Activated naive CD8-positive, alpha-beta T cell (primary cell): Measurements from ENCODE around the gene KMT2E.
"Not testable (repeated sequence)": the region's sequence is repeated elsewhere in the genome, so short reads cannot be mapped to it uniquely, and the experiment has no call there.

ENCODE experiments used
- H3K27ac Mint-ChIP-seq: one replicate; pipeline ENCODE4 v1.8.0; 2021; ENCODE audit warnings: mixed read lengths
- H3K27me3 Mint-ChIP-seq: one replicate; pipeline ENCODE4 v1.8.0; 2021; ENCODE audit warnings: mixed read lengths
- H3K36me3 Mint-ChIP-seq: one replicate; pipeline ENCODE4 v1.8.0; 2021; ENCODE audit warnings: mixed read lengths
- H3K4me1 Mint-ChIP-seq: one replicate; pipeline ENCODE4 v1.8.0; 2021; ENCODE audit warnings: low read depth, mixed read lengths
- H3K4me3 Mint-ChIP-seq: one replicate; pipeline ENCODE4 v1.8.0; 2021; ENCODE audit warnings: mild to moderate bottlenecking, mixed read lengths
- H3K9me3 Mint-ChIP-seq: one replicate; pipeline ENCODE4 v1.8.0; 2021; ENCODE audit warnings: low read depth, mixed read lengths

The KMT2E gene

DNA sequence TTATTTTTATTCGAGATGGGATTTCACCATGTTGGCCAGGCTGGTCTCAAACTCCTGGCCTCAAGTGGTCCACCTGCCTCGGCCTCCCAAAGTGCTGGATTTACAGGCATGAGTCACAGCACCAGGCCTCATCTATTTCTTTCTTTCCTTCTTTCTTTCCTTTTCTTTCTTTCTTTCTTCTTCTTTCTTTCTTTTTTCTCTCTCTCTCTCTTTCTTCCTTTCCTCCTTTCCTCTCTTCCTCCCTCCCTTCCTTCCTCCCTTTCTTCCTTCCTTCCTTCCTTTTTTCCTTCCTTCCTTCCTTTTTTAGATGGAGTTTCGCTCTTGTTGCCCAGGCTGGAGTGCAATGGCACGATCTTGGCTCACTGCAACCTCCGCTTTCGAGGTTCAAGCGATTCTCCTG is 36.9 kb downstream of the KMT2E start:
- not testable (repeated sequence) for H3K9me3 Mint-ChIP-seq, H3K36me3 Mint-ChIP-seq, H3K4me3 Mint-ChIP-seq, H3K27me3 Mint-ChIP-seq
- Mint-ChIP-seq H3K4me1 (peaks cover 72% of the 10 kb centered on the region), H3K27ac (peak overlapping the region; percentile 84)

DNA sequence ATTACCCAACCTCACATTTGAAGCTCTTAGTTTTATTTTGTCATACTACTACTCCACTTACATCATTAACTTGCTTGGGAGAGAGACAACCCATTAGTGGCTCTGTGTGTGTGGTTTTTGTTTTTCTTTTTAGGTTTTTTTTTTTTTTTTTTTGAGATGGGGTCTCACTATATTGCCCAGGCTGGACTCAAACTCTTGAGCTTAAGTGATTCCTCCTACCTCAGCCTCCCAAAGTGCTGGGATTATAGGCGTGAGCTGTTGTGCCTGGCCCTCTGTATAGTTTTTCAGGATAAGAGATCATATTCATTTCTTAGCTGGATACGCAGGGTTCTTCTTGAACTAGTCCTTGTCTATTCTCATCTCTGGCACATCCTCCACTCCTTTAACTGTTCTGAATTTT is 41.1 kb downstream of the KMT2E start:
- H3K4me1 Mint-ChIP-seq: peaks cover 75% of the 10 kb centered on the region

GRCh38 chr7:105055621-105056020 is 41.6 kb downstream of the KMT2E start:
- Mint-ChIP-seq H3K27me3 (no peaks in the 10 kb centered on the region), H3K27ac (peak overlapping the region; percentile 74), H3K36me3 (peaks cover 2% of the 10 kb centered on the region)

More for the DNA sequence above, 41.1 kb downstream of the KMT2E start:
- Mint-ChIP-seq H3K9me3 (no peaks in the 10 kb centered on the region), H3K27ac (peak overlapping the region; percentile 77), H3K4me3 (peak overlapping the region; percentile 45), H3K27me3 (no peaks in the 10 kb centered on the region), H3K36me3 (peaks cover 2% of the 10 kb centered on the region)

GRCh38 chr7:105057472-105057871 is 43.5 kb downstream of the KMT2E start:
- Mint-ChIP-seq H3K4me3 (no peak overlapping the region), H3K4me1 (peaks cover 75% of the 10 kb centered on the region), H3K9me3 (no peaks in the 10 kb centered on the region), H3K27me3 (no peaks in the 10 kb centered on the region), H3K36me3 (peaks cover 2% of the 10 kb centered on the region), H3K27ac (peak overlapping the region; percentile 79)

More at GRCh38 chr7:105055621-105056020, 41.6 kb downstream of the KMT2E start:
- H3K4me3 Mint-ChIP-seq: no peak overlapping the region
- H3K9me3 Mint-ChIP-seq: no peaks in the 10 kb centered on the region
- peaks cover 75% of the 10 kb centered on the region for H3K4me1 Mint-ChIP-seq

GRCh38 chr7:105060437-105060836 is 46.4 kb downstream of the KMT2E start:
- Mint-ChIP-seq H3K9me3 (no peaks in the 10 kb centered on the region), H3K27ac (peak overlapping the region; percentile 35), H3K27me3 (no peaks in the 10 kb centered on the region), H3K36me3 (peaks cover 2% of the 10 kb centered on the region), H3K4me3 (no peak overlapping the region), H3K4me1 (peaks cover 72% of the 10 kb centered on the region)

DNA sequence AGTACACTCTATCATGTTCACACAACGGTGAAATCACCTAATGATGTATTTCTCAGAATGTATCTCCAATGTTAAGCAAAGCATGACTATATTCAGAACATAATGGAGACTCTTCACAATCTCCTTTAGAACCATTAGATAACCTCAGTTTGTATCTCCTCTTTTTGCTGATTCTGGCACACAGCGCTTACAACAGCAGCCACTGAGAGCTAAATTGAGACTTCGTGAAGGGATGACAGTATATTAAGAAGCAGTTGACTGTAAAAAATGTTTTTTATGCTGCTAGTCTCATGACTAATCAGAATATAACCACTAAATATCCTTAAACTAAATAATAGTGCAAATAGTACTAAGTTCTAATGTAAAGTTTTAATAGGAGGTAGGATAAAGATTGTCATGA is 46.9 kb downstream of the KMT2E start:
- peaks cover 67% of the 10 kb centered on the region for H3K4me1 Mint-ChIP-seq
- H3K27ac Mint-ChIP-seq: peak overlapping the region; percentile 35
- no peaks in the 10 kb centered on the region for H3K27me3 Mint-ChIP-seq
- no peak overlapping the region for H3K4me3 Mint-ChIP-seq
- no peaks in the 10 kb centered on the region for H3K9me3 Mint-ChIP-seq
- H3K36me3 Mint-ChIP-seq: peaks cover 2% of the 10 kb centered on the region

- H3K4me3 Mint-ChIP-seq: no peak overlapping the region
- peaks cover 44% of the 10 kb centered on the region for H3K4me1 Mint-ChIP-seq
- H3K36me3 Mint-ChIP-seq: peaks cover 2% of the 10 kb centered on the region
- H3K9me3 Mint-ChIP-seq: no peaks in the 10 kb centered on the region
- peak overlapping the region; percentile 75 for H3K27ac Mint-ChIP-seq
- H3K27me3 Mint-ChIP-seq: no peaks in the 10 kb centered on the region
These were observed 51.1 kb downstream of the KMT2E start for GRCh38 chr7:105065104-105065503.

GRCh38 chr7:105067691-105068090 is 53.7 kb downstream of the KMT2E start:
- Mint-ChIP-seq H3K9me3 (no peaks in the 10 kb centered on the region), H3K4me3 (no peak overlapping the region), H3K27ac (peak overlapping the region; percentile 28), H3K36me3 (peaks cover 3% of the 10 kb centered on the region), H3K4me1 (peaks cover 30% of the 10 kb centered on the region), H3K27me3 (no peaks in the 10 kb centered on the region)

DNA sequence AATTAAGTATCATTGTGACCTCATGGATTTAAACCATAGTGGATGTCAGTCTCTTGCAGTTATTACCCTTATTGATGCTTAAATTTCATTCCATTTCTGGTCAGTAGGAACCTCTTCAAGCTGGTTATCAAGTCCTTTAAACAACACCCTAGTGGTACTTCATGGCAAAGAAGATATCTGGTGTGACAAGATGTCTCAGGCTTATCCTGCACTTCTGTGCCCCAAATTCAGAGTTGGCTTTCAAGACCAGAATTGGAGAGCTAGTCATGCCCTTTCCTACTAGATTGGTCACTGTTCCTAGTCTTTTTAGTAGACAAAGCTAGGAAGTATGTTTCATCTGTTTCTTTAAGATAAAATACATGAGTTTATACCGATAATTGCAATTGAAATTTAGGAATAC is 54.9 kb downstream of the KMT2E start:
- Mint-ChIP-seq H3K9me3 (no peaks in the 10 kb centered on the region), H3K4me1 (peaks cover 21% of the 10 kb centered on the region), H3K4me3 (no peak overlapping the region), H3K27me3 (no peaks in the 10 kb centered on the region), H3K27ac (peak overlapping the region; percentile 55), H3K36me3 (peaks cover 3% of the 10 kb centered on the region)

GRCh38 chr7:105073143-105073542 is 59.1 kb downstream of the KMT2E start:
- no peak overlapping the region for H3K4me3 Mint-ChIP-seq
- peak overlapping the region; percentile 41 for H3K27ac Mint-ChIP-seq
- no peaks in the 10 kb centered on the region for H3K9me3 Mint-ChIP-seq
- H3K27me3 Mint-ChIP-seq: no peaks in the 10 kb centered on the region
- H3K36me3 Mint-ChIP-seq: peaks cover 9% of the 10 kb centered on the region
- H3K4me1 Mint-ChIP-seq: peaks cover 19% of the 10 kb centered on the region

- Mint-ChIP-seq H3K27me3 (no peaks in the 10 kb centered on the region), H3K9me3 (no peaks in the 10 kb centered on the region), H3K36me3 (peaks cover 11% of the 10 kb centered on the region), H3K4me1 (peaks cover 18% of the 10 kb centered on the region), H3K27ac (no peak overlapping the region), H3K4me3 (no peak overlapping the region)
These were observed 65.3 kb downstream of the KMT2E start for GRCh38 chr7:105079348-105079747.

DNA sequence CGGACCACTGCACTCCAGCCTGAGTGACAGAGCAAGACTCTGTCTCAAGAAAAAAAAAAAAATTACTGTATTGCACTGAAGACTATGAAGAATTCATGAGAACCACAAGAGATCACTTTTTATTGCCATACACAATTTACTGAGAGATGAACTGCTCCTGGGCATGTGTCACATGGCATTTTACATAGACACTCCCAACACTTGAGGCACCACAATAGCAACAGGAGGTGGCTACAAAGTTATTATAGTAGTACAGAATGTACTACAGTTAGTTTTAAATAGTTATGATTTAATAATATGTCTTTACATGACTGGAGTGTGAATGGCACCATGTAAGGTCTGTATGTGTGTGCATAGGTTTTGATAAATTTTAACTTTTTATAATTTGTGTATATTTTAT is 70.6 kb downstream of the KMT2E start:
- peaks cover 20% of the 10 kb centered on the region for H3K4me1 Mint-ChIP-seq
- H3K36me3 Mint-ChIP-seq: peaks cover 8% of the 10 kb centered on the region
- no peak overlapping the region for H3K4me3 Mint-ChIP-seq
- H3K27ac Mint-ChIP-seq: peak overlapping the region; percentile 79
- H3K27me3 Mint-ChIP-seq: no peaks in the 10 kb centered on the region
- no peaks in the 10 kb centered on the region for H3K9me3 Mint-ChIP-seq

- H3K36me3 Mint-ChIP-seq: peaks cover 12% of the 10 kb centered on the region
- H3K27me3 Mint-ChIP-seq: no peaks in the 10 kb centered on the region
- no peak overlapping the region for H3K4me3 Mint-ChIP-seq
- H3K4me1 Mint-ChIP-seq: peaks cover 20% of the 10 kb centered on the region
- H3K27ac Mint-ChIP-seq: no peak overlapping the region
- H3K9me3 Mint-ChIP-seq: no peaks in the 10 kb centered on the region
These were observed 72.8 kb downstream of the KMT2E start for GRCh38 chr7:105086850-105087249.

DNA sequence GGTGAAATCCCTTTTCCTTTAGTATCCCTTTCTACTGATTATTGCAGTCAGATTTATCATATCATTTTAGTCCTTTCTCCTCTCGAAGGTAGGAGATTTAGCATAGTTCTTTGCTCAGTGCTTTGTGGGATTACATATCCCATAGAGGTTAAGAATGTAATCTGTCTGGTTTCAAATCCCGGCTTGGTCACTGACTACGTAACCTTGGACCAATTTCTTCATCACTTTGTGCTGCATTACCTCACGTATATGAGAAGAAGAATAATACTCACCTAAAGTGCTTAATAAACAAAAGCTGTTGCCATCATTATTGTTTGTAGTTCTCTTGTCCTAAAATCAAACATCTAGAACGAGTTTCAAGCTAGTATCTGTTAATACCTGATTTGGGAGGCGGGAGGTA is 74.0 kb downstream of the KMT2E start:
- H3K9me3 Mint-ChIP-seq: no peaks in the 10 kb centered on the region
- peaks cover 14% of the 10 kb centered on the region for H3K36me3 Mint-ChIP-seq
- peak overlapping the region; percentile 52 for H3K27ac Mint-ChIP-seq
- H3K4me1 Mint-ChIP-seq: peaks cover 13% of the 10 kb centered on the region
- H3K27me3 Mint-ChIP-seq: no peaks in the 10 kb centered on the region
- no peak overlapping the region for H3K4me3 Mint-ChIP-seq

- peak overlapping the region; percentile 52 for H3K27ac Mint-ChIP-seq
- H3K9me3 Mint-ChIP-seq: no peaks in the 10 kb centered on the region
- no peaks in the 10 kb centered on the region for H3K27me3 Mint-ChIP-seq
- peaks cover 12% of the 10 kb centered on the region for H3K36me3 Mint-ChIP-seq
- no peak overlapping the region for H3K4me3 Mint-ChIP-seq
- H3K4me1 Mint-ChIP-seq: peaks cover 12% of the 10 kb centered on the region
These were observed 74.5 kb downstream of the KMT2E start for GRCh38 chr7:105088456-105088855.

DNA sequence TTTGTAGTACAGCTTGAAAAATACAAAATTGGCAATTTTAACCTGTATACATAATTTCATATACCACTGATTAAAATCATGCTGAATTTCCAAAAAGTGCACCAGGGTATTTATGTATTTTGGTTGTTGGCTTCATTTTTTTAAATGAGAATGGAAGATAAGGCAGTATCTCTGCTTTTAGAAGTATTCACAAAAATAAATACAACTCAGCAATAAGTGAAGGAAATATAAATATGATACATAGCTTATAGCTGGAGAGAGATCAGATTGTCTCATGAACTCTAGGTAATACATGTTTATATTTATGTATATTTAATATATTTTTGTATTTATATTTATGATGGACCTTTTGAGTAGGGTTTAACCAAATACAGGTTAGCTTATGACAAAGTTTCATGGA is 81.0 kb downstream of the KMT2E start:
- H3K36me3 Mint-ChIP-seq: peaks cover 10% of the 10 kb centered on the region
- H3K4me1 Mint-ChIP-seq: peaks cover 24% of the 10 kb centered on the region
- no peaks in the 10 kb centered on the region for H3K9me3 Mint-ChIP-seq
- no peaks in the 10 kb centered on the region for H3K27me3 Mint-ChIP-seq
- peak overlapping the region; percentile 68 for H3K27ac Mint-ChIP-seq
- no peak overlapping the region for H3K4me3 Mint-ChIP-seq
